SU-DHL-6 (cell line): Measurements from ENCODE around the gene SLCO3A1.

Experiments
- H2AFZ ChIP-seq: fragments of 200-600 bp; sonication (generic); 2 replicates; pipeline ENCODE4 v1.6.1; 2014; ENCODE audit warnings: low read depth, mild to moderate bottlenecking, moderate library complexity, mixed read lengths, antibody characterized with exemption, low read length; ENCODE audit not compliant: severe bottlenecking
- H3F3A ChIP-seq: fragments of 200-600 bp; shearing (Covaris generic); 2 replicates; pipeline ENCODE4 v1.6.0; 2016; ENCODE audit warnings: antibody characterized with exemption, mild to moderate bottlenecking; ENCODE audit not compliant: insufficient read depth
- H3K27ac ChIP-seq: fragments of 200-600 bp; sonication (generic); 2 replicates; pipeline ENCODE4 v1.5.1; 2016; ENCODE audit warnings: low read depth, mild to moderate bottlenecking, low read length, moderate library complexity, mixed read lengths
- H3K27me3 ChIP-seq: fragments of 200-600 bp; sonication (generic), shearing (Covaris generic); 2 replicates; pipeline ENCODE4 v1.6.0; 2014; ENCODE audit warnings: mild to moderate bottlenecking, low read length
- H3K36me3 ChIP-seq: fragments of 200-600 bp; sonication (generic); 2 replicates; pipeline ENCODE4 v1.6.1; 2014; ENCODE audit warnings: mild to moderate bottlenecking, low read length, mixed read lengths
- H3K4me2 ChIP-seq: fragments of 300-600, 200-600 bp; shearing (Covaris generic), sonication (generic); 2 replicates; pipeline ENCODE4 v1.6.0; 2014; ENCODE audit warnings: low read length, low read depth, mild to moderate bottlenecking; ENCODE audit not compliant: poor library complexity, severe bottlenecking
- H3K4me3 ChIP-seq: fragments of 200-600 bp; sonication (generic); 2 replicates; pipeline ENCODE4 v1.5.1; 2014; ENCODE audit warnings: antibody characterized with exemption, low read length, mild to moderate bottlenecking, mixed read lengths; ENCODE audit not compliant: insufficient read depth, poor library complexity, severe bottlenecking
- H3K79me2 ChIP-seq: fragments of 200-600 bp; sonication (generic); 2 replicates; pipeline ENCODE4 v1.6.1; 2014; ENCODE audit warnings: mild to moderate bottlenecking, low read length, moderate library complexity; ENCODE audit not compliant: insufficient read depth
- H3K9ac ChIP-seq: fragments of 200-600 bp; sonication (generic); 2 replicates; pipeline ENCODE4 v1.7.0; 2014; ENCODE audit warnings: mild to moderate bottlenecking, low read length
- H3K9me2 ChIP-seq: fragments of 200-600 bp; sonication (generic); replicated peaks from 2 replicates; pipeline ENCODE4 v1.6.1; 2014; ENCODE audit warnings: low read length; ENCODE audit not compliant: insufficient read depth
- H3K9me3 ChIP-seq: fragments of 200-600 bp; sonication (generic); 2 replicates; pipeline ENCODE4 v1.6.1; 2014; ENCODE audit warnings: low read length, mixed read lengths; ENCODE audit not compliant: insufficient read depth
- H4K20me1 ChIP-seq: fragments of 200-600 bp; sonication (generic); 2 replicates; pipeline ENCODE4 v1.6.1; 2014; ENCODE audit warnings: low read depth, mild to moderate bottlenecking, antibody characterized with exemption, low read length, moderate library complexity, mixed read lengths
- CTCF ChIP-seq: fragments of 200-600 bp; sonication (generic); IDR thresholded peaks from one replicate; pipeline ENCODE4 v1.5.1; 2017; ENCODE audit warnings: antibody characterized with exemption, mild to moderate bottlenecking, low read length, moderate library complexity; ENCODE audit not compliant: insufficient read depth, poor library complexity, severe bottlenecking
- EZH2phosphoT487 ChIP-seq: fragments of 200-600 bp; sonication (generic), shearing (Covaris generic); conservative IDR thresholded peaks from 2 replicates; pipeline ENCODE4 v1.6.1; 2018; ENCODE audit warnings: mild to moderate bottlenecking, antibody characterized with exemption, low read length, moderate library complexity, mixed read lengths

Gene SLCO3A1

GRCh38 chr15:91887321-91887720 is 33.8 kb downstream of the SLCO3A1 start:
- no peaks in the 10 kb centered on the region for H3K9me3 ChIP-seq
- no peak overlapping the region for H3K4me3 ChIP-seq
- H3K27me3 ChIP-seq, result no peaks in the 10 kb centered on the region
- H3K9ac ChIP-seq, result no peak overlapping the region
- no peaks in the 10 kb centered on the region for H3K9me2 ChIP-seq
- H2AFZ ChIP-seq, result no peak overlapping the region
- no peaks in the 10 kb centered on the region for H3K36me3 ChIP-seq
- no peaks in the 10 kb centered on the region for H3K79me2 ChIP-seq
- peaks cover 8% of the 10 kb centered on the region; the same call in 1 of the 2 replicates for H4K20me1 ChIP-seq
- H3F3A ChIP-seq, result no peaks in the 10 kb centered on the region
- H3K4me2 ChIP-seq, result no peak overlapping the region
- TF ChIP-seq CTCF (no peak), EZH2phosphoT487 (no peak)
- H3K27ac ChIP-seq, result no peak overlapping the region

- Histone ChIP-seq H3K4me3 (no peak overlapping the region), H3K36me3 (no peaks in the 10 kb centered on the region), H3K9me3 (no peaks in the 10 kb centered on the region), H3K27ac (no peak overlapping the region), H3F3A (no peaks in the 10 kb centered on the region), H2AFZ (no peak overlapping the region), H3K27me3 (no peaks in the 10 kb centered on the region), H4K20me1 (peaks cover 8% of the 10 kb centered on the region; the same call in 1 of the 2 replicates), H3K79me2 (no peaks in the 10 kb centered on the region), H3K9me2 (no peaks in the 10 kb centered on the region), H3K9ac (no peak overlapping the region), H3K4me2 (no peak overlapping the region)
- TF ChIP-seq CTCF, result no peak
These were observed 34.4 kb downstream of the SLCO3A1 start for GRCh38 chr15:91887921-91888373.

- Histone ChIP-seq H3K4me3 (no peak overlapping the region), H3F3A (no peaks in the 10 kb centered on the region), H3K9me2 (no peaks in the 10 kb centered on the region), H3K9me3 (no peaks in the 10 kb centered on the region), H4K20me1 (peaks cover 5% of the 10 kb centered on the region; the same call in 1 of the 2 replicates), H2AFZ (no peak overlapping the region), H3K4me2 (no peak overlapping the region), H3K36me3 (no peaks in the 10 kb centered on the region), H3K9ac (no peak overlapping the region), H3K79me2 (no peaks in the 10 kb centered on the region), H3K27ac (no peak overlapping the region), H3K27me3 (no peaks in the 10 kb centered on the region)
- no peak for TF ChIP-seq CTCF
- TF ChIP-seq EZH2phosphoT487, result no peak
These were observed 35.8 kb downstream of the SLCO3A1 start for GRCh38 chr15:91889111-91889815.
